Gastrocnemius medialis (tissue), 4 donors: ENCODE measurements around the gene CHRNB4.

Experiments used
- POLR2A ChIP-seq, 2 donors: fragments of 450-650 bp; IDR thresholded peaks; one replicate each; pipeline ENCODE4 v1.6.1; 2017; ENCODE audit warnings: antibody characterized with exemption in 2 of 2, mild to moderate bottlenecking in 2 of 2, moderate library complexity in 2 of 2
- TF ChIP-seq, protein P1 (sequence below), 5 experiments: fragments of 450-650 bp in 3 of 5; fragments of 200-600 bp in 2 of 5; sonication (generic) in 2 of 5; IDR thresholded peaks in 4 of 5; conservative IDR thresholded peaks in 1 of 5; 1 replicate in 4 of 5; 2 replicates in 1 of 5; pipeline ENCODE4 v1.5.1; 2016 to 2019; ENCODE audit warnings: antibody characterized with exemption in 5 of 5, mild to moderate bottlenecking in 3 of 5, moderate library complexity in 3 of 5

DNA sequence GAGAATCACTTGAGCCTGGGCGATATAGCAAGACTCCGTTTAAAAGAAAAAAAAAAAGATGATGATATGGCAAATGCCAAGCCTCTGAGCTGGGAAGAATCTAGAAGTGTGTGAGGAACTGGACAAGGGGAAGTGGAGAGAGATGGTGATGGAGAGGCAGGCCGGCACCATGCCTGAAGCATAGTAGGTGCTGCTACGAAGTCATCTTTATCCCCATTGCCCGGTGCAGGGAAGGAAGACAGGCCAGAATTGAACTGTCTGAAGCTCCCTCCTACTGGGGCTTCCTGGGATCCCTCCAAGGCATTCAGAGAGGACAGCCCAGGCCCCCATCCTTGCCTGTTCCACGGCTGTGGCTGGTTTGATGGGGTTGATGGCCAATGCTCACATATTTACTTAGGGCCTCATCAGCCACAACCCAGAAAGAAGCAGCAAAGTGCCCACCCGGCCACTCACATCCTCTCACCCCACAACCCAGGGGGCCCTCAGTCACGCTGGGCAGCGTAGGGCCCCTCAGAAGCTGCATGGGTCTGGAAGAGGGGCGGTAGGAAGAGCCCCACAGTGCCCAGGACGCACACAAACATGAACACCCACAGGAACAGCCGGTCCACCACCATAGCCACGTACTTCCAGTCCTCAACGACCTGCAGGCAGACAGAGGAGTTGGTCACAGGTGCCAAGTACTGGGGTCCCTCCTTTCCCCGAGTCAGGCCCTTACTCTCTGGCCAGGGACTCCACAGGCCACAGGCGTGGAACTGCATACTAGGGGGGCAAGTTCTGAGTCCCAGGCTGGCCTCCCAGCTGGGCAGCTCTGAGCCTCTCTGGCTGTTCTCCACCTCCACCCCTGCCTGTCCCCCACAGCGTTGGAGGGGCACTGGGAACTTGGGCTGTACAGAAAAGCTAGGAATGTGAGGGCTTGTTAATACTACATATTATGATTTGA lies 16.1 kb downstream of the CHRNB4 start:
- TF ChIP-seq, protein P1, sequence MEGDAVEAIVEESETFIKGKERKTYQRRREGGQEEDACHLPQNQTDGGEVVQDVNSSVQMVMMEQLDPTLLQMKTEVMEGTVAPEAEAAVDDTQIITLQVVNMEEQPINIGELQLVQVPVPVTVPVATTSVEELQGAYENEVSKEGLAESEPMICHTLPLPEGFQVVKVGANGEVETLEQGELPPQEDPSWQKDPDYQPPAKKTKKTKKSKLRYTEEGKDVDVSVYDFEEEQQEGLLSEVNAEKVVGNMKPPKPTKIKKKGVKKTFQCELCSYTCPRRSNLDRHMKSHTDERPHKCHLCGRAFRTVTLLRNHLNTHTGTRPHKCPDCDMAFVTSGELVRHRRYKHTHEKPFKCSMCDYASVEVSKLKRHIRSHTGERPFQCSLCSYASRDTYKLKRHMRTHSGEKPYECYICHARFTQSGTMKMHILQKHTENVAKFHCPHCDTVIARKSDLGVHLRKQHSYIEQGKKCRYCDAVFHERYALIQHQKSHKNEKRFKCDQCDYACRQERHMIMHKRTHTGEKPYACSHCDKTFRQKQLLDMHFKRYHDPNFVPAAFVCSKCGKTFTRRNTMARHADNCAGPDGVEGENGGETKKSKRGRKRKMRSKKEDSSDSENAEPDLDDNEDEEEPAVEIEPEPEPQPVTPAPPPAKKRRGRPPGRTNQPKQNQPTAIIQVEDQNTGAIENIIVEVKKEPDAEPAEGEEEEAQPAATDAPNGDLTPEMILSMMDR (IDR thresholded peaks at IDR 0.05 in 4 of 5, conservative IDR thresholded peaks at IDR 0.05 in 1 of 5), result no peak
- no peak for TF ChIP-seq POLR2A (IDR thresholded peaks at IDR 0.05)
